ENCODE data around the gene COX14. TPM values are rescaled to one million over a fixed set of nuclear protein-coding genes. Genes with fewer than 3 reads are reported as not detected.
"Not testable (repeated sequence)": the region's sequence is repeated elsewhere in the genome, so short reads cannot be mapped to it uniquely, and the experiment has no call there.

Gene COX14
- total RNA-seq, 1 donor from 2014 or later = 243 TPM

GRCh38 chr12:50082644-50083043, 29.4 kb upstream of the COX14 start:
- DNase-seq = no peak
- intact Hi-C loops (cut with DNase I) = no loop called here
- no peak for ATAC-seq (ENCODE audit: poor library complexity)

GRCh38 chr12:50083301-50083700, 28.7 kb upstream of the COX14 start:
- DNase-seq (no peak), ATAC-seq (ENCODE audit: poor library complexity) (no peak)
- intact Hi-C loops (cut with DNase I) = no loop called here

GRCh38 chr12:50084409-50084774, 27.6 kb upstream of the COX14 start:
- intact Hi-C loops (cut with DNase I); DNase-seq; ATAC-seq (ENCODE audit: poor library complexity): not testable (repeated sequence)

- ATAC-seq (ENCODE audit: poor library complexity) = peak; percentile 96
- intact Hi-C loops (cut with DNase I) = loop anchor here (5.0 kb wide), 1 partner anchor 82 kb away; the partner anchor contains the start of gene CERS5
- peak; percentile 96 for DNase-seq
Observed at GRCh38 chr12:50084775-50085614, 27.0 kb upstream of the COX14 start, which contains the start of gene SMARCD1. TSS of gene SMARCD1 (plus strand) at chr12:50085342. CDS start at chr12:50085370, 28 bp downstream.

GRCh38 chr12:50085615-50086072, 26.4 kb upstream of the COX14 start:
- intact Hi-C loops (cut with DNase I) = loop anchor here (5.0 kb wide), 1 partner anchor 82 kb away; the partner anchor contains the start of gene CERS5
- DNase-seq (no peak), ATAC-seq (ENCODE audit: poor library complexity) (no peak)

GRCh38 chr12:50086148-50086547, 25.9 kb upstream of the COX14 start:
- DNase-seq = no peak
- intact Hi-C loops (cut with DNase I) = loop anchor here (5.0 kb wide), 1 partner anchor 81 kb away; the partner anchor contains the start of gene CERS5
- no peak for ATAC-seq (ENCODE audit: poor library complexity)

GRCh38 chr12:50087151-50087550, 24.9 kb upstream of the COX14 start:
- DNase-seq (no peak), ATAC-seq (ENCODE audit: poor library complexity) (no peak)
- intact Hi-C loops (cut with DNase I) = loop anchor here (5.0 kb wide), 1 partner anchor 80 kb away; the partner anchor contains the start of gene CERS5

GRCh38 chr12:50087995-50088394, 24.0 kb upstream of the COX14 start:
- DNase-seq (no peak), ATAC-seq (ENCODE audit: poor library complexity) (no peak)
- intact Hi-C loops (cut with DNase I) = loop anchor here (5.0 kb wide), 1 partner anchor 79 kb away; the partner anchor contains the start of gene CERS5

- intact Hi-C loops (cut with DNase I) = loop anchor here (5.0 kb wide), 1 partner anchor 79 kb away; the partner anchor contains the start of gene CERS5
- DNase-seq (no peak), ATAC-seq (ENCODE audit: poor library complexity) (peak; percentile 26)
Observed at GRCh38 chr12:50088577-50089335, 23.3 kb upstream of the COX14 start.

GRCh38 chr12:50089730-50090129, 22.3 kb upstream of the COX14 start:
- no peak for DNase-seq
- no peak for ATAC-seq (ENCODE audit: poor library complexity)
- intact Hi-C loops (cut with DNase I) = loop anchor here (5.0 kb wide), 1 partner anchor 78 kb away; the partner anchor contains the start of gene CERS5

GRCh38 chr12:50090391-50090790, 21.6 kb upstream of the COX14 start:
- DNase-seq (no peak), ATAC-seq (ENCODE audit: poor library complexity) (no peak)
- intact Hi-C loops (cut with DNase I) = no loop called here

- ATAC-seq (ENCODE audit: poor library complexity) = no peak
- no peak for DNase-seq
- intact Hi-C loops (cut with DNase I) = no loop called here
Observed at GRCh38 chr12:50097952-50098351, 14.1 kb upstream of the COX14 start.

- intact Hi-C loops (cut with DNase I) = no loop called here
- ATAC-seq (ENCODE audit: poor library complexity) (no peak), DNase-seq (no peak)
Observed at GRCh38 chr12:50099302-50100008, 12.6 kb upstream of the COX14 start.

- intact Hi-C loops (cut with DNase I) = no loop called here
- no peak for ATAC-seq (ENCODE audit: poor library complexity)
- no peak for DNase-seq
Observed at GRCh38 chr12:50100561-50100960, 11.5 kb upstream of the COX14 start.

GRCh38 chr12:50101663-50102062, 10.4 kb upstream of the COX14 start:
- ATAC-seq (ENCODE audit: poor library complexity) (no peak), DNase-seq (no peak)
- intact Hi-C loops (cut with DNase I) = no loop called here

- ATAC-seq (ENCODE audit: poor library complexity) = no peak
- intact Hi-C loops (cut with DNase I) = no loop called here
- no peak for DNase-seq
Observed at GRCh38 chr12:50102131-50102531, 9.9 kb upstream of the COX14 start.

- intact Hi-C loops (cut with DNase I) = no loop called here
- DNase-seq (no peak), ATAC-seq (ENCODE audit: poor library complexity) (peak; percentile 11)
Observed at GRCh38 chr12:50102646-50103309, 9.3 kb upstream of the COX14 start.

GRCh38 chr12:50103351-50103750, 8.7 kb upstream of the COX14 start:
- DNase-seq (no peak), ATAC-seq (ENCODE audit: poor library complexity) (no peak)
- intact Hi-C loops (cut with DNase I) = no loop called here

Measured in Right ventricle myocardium superior (tissue), 1 donor.